ENCODE measurements around the gene NHS. TPM values are rescaled to one million over a fixed set of nuclear protein-coding genes. Genes with fewer than 3 reads are reported as not detected.

The NHS gene
- total and polyA plus RNA-seq, 2 of the 4 experiments (the other 2 are of a cell fraction), result 0.36 to 0.90 TPM

DNA sequence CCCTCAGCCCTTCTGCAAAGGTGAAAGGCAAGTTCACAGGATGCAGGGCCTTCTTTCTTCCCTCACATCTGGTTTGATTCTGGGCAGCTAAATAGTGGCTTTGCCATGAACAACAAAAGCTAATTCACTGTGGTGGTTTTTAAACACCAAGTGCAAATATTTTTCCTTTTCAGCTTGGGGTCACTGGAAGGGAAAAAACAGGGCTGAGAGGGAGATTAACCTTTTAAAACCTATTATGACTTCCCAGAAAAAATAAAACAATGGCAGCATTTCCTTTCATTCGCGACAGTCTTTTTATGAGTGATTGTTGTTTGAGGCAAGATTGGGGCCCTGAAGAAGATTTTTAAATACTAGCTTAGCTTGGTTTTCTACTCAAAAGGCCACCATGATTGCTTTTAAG lies 258.5 kb downstream of the NHS start:
- H3K27me3 ChIP-seq (ENCODE audit: control insufficient read depth, insufficient read depth, low read length), result peaks cover 2% of the 10 kb centered on the region; the same call in 1 of the 2 replicates
- H3K23ac ChIP-seq (ENCODE audit: low read depth, low read length), result no peak overlapping the region
- no peak overlapping the region for H3K14ac ChIP-seq (replicated peaks; ENCODE audit: low read depth, low read length)
- peaks cover 2% of the 10 kb centered on the region; the same call in 1 of the 2 replicates for H3K4me1 ChIP-seq (ENCODE audit: control insufficient read depth, insufficient read depth, low read length)
- WGBS, 2 experiments (ENCODE audit: extremely low coverage in 2 of 2, insufficient read length in 1 of 2), result no CpG with 5 or more reads among the region's 2 CpGs
- peak overlapping the region; percentile 19; the same call in 1 of the 2 replicates for H3K27ac ChIP-seq (ENCODE audit: insufficient read depth, low read length)
- no peaks in the 10 kb centered on the region for H3K36me3 ChIP-seq (ENCODE audit: control insufficient read depth, insufficient read depth, low read length)
- peak overlapping the region; percentile 46; the same call in 1 of the 2 replicates for H3K4ac ChIP-seq (ENCODE audit: low read depth, low read length)
- H4K20me1 ChIP-seq (ENCODE audit: insufficient read depth, low read length), result no peaks in the 10 kb centered on the region
- H4K8ac ChIP-seq (ENCODE audit: low read depth in 2 of 2, low read length in 2 of 2), result peak overlapping the region; percentile 43 to 50; a peak in 2 of 4 replicates
- H3K9me1 ChIP-seq (ENCODE audit: insufficient read depth, low read length), result no peaks in the 10 kb centered on the region
- POLR2A ChIA-PET (ENCODE audit: unreplicated experiment), result no interaction called here
- H3K9ac ChIP-seq (ENCODE audit: low read depth, low read length), result no peak overlapping the region
- no peak for ATAC-seq (ENCODE audit: low read depth)
- no peak overlapping the region for H4K91ac ChIP-seq (ENCODE audit: insufficient read depth, low read depth, low read length)
- H3K18ac ChIP-seq (ENCODE audit: low read depth, low read length), result peak overlapping the region; percentile 78; the same call in 1 of the 2 replicates
- no peaks in the 10 kb centered on the region for H3K9me3 ChIP-seq (ENCODE audit: control insufficient read depth, insufficient read depth, low read length)
- H2AK5ac ChIP-seq (ENCODE audit: low read depth, low read length), result no peak overlapping the region
- intact Hi-C loops (cut with micrococcal nuclease) (no loop called here), dilution Hi-C loops (cut with HindIII; ENCODE audit: low sequenced_read_pairs, unreplicated experiment) (no loop called here), in situ Hi-C loops (cut with MboI; ENCODE audit: low sequenced_read_pairs) (no loop called here)
- no peak overlapping the region for H3K56ac ChIP-seq (ENCODE audit: extremely low read depth, insufficient read depth, low read length)
- no peak overlapping the region for H2BK15ac ChIP-seq (ENCODE audit: low read depth, low read length)
- TF ChIP-seq FOS (IDR thresholded peaks at IDR 0.05; ENCODE audit: low read depth, low read length) (no peak), MAZ (IDR thresholded peaks at IDR 0.05; ENCODE audit: borderline replicate concordance, low read depth, low read length) (no peak), RAD21 (IDR thresholded peaks at IDR 0.05; ENCODE audit: low read length) (no peak), CEBPB (IDR thresholded peaks at IDR 0.05; ENCODE audit: low read depth, low read length) (no peak), RFX5 (IDR thresholded peaks at IDR 0.05; ENCODE audit: low read depth, low read length) (no peak), SMC3 (IDR thresholded peaks at IDR 0.05; ENCODE audit: low read depth, low read length) (no peak), MAFK (IDR thresholded peaks at IDR 0.05; ENCODE audit: low read depth, low read length) (no peak), RCOR1 (IDR thresholded peaks at IDR 0.05; ENCODE audit: insufficient replicate concordance, low read length) (no peak), MXI1 (IDR thresholded peaks at IDR 0.05; ENCODE audit: borderline replicate concordance, low read depth, low read length) (no peak), BHLHE40 (IDR thresholded peaks at IDR 0.05; ENCODE audit: low read depth, low read length) (no peak), POLR2A (IDR thresholded peaks at IDR 0.05; ENCODE audit: low read depth, low read length) (no peak), CHD1 (IDR thresholded peaks at IDR 0.05; ENCODE audit: low read depth, low read length) (no peak), NFE2L2 (IDR thresholded peaks at IDR 0.05; ENCODE audit: low read depth, low read length) (no peak)
- TF ChIP-seq, protein P1, sequence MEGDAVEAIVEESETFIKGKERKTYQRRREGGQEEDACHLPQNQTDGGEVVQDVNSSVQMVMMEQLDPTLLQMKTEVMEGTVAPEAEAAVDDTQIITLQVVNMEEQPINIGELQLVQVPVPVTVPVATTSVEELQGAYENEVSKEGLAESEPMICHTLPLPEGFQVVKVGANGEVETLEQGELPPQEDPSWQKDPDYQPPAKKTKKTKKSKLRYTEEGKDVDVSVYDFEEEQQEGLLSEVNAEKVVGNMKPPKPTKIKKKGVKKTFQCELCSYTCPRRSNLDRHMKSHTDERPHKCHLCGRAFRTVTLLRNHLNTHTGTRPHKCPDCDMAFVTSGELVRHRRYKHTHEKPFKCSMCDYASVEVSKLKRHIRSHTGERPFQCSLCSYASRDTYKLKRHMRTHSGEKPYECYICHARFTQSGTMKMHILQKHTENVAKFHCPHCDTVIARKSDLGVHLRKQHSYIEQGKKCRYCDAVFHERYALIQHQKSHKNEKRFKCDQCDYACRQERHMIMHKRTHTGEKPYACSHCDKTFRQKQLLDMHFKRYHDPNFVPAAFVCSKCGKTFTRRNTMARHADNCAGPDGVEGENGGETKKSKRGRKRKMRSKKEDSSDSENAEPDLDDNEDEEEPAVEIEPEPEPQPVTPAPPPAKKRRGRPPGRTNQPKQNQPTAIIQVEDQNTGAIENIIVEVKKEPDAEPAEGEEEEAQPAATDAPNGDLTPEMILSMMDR (conservative IDR thresholded peaks at IDR 0.05; ENCODE audit: low read depth, low read length), result no peak
- TF ChIP-seq, protein P2, sequence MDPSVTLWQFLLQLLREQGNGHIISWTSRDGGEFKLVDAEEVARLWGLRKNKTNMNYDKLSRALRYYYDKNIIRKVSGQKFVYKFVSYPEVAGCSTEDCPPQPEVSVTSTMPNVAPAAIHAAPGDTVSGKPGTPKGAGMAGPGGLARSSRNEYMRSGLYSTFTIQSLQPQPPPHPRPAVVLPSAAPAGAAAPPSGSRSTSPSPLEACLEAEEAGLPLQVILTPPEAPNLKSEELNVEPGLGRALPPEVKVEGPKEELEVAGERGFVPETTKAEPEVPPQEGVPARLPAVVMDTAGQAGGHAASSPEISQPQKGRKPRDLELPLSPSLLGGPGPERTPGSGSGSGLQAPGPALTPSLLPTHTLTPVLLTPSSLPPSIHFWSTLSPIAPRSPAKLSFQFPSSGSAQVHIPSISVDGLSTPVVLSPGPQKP (IDR thresholded peaks at IDR 0.05; ENCODE audit: borderline replicate concordance, low read depth, low read length), result no peak
- TF ChIP-seq, protein P3, sequence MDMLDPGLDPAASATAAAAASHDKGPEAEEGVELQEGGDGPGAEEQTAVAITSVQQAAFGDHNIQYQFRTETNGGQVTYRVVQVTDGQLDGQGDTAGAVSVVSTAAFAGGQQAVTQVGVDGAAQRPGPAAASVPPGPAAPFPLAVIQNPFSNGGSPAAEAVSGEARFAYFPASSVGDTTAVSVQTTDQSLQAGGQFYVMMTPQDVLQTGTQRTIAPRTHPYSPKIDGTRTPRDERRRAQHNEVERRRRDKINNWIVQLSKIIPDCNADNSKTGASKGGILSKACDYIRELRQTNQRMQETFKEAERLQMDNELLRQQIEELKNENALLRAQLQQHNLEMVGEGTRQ (IDR thresholded peaks at IDR 0.05; ENCODE audit: low read depth, low read length), result no peak
- H2BK20ac ChIP-seq (ENCODE audit: low read depth, low read length), result no peak overlapping the region
- H2BK5ac ChIP-seq (ENCODE audit: low read depth, low read length, poor library complexity, severe bottlenecking), result no peak overlapping the region
- H2AK9ac ChIP-seq (replicated peaks; ENCODE audit: low read depth, low read length, poor library complexity), result no peak overlapping the region
- peak overlapping the region; percentile 66; the same call in 1 of the 2 replicates for H3K4me2 ChIP-seq (ENCODE audit: low read depth, low read length)
- DNase-seq, result no peak
- no TSS peak for BruUV-seq (replicated peaks)
- H4K5ac ChIP-seq (ENCODE audit: low read depth, low read length), result peak overlapping the region; percentile 30; the same call in 1 of the 2 replicates
- H3K4me3 ChIP-seq (ENCODE audit: insufficient read depth, low read depth, low read length), result no peak overlapping the region
- CTCF ChIA-PET, result no interaction called here
- no peaks in the 10 kb centered on the region; a peak in 1 of 4 replicates for H3K79me1 ChIP-seq (ENCODE audit: low read depth in 1 of 2, low read length in 2 of 2)
- H2BK120ac ChIP-seq (ENCODE audit: low read depth, low read length), result no peak overlapping the region
- no peak overlapping the region for H2AFZ ChIP-seq (replicated peaks; ENCODE audit: low read length, poor library complexity)
